ENCODE results near the gene RNF145. TPM values are rescaled to one million over a fixed set of nuclear protein-coding genes. Genes with fewer than 3 reads are reported as not detected.

The RNF145 gene
- total and polyA plus RNA-seq, 10 of the 15 experiments (the other 5 are each of a cell fraction or from before 2014, with no cell fraction given), result 9.7 to 58.1 (median 38.2) TPM

- ChIA-PET SMC1A (ENCODE audit: uncharacterized antibody, unreplicated experiment) (interaction anchor here (1.1 to 3.1 kb wide), 4 partner anchors 8 to 73 kb away, joined by 3 to 9 read pairs (median 4); no protein-coding TSS in a partner anchor), POLR2A (no interaction called here), CTCF (interaction anchor here (0.8 to 1.2 kb wide), 2 partner anchors 51 to 60 kb away, joined by 3 read pairs; no protein-coding TSS in a partner anchor), RAD21 (ENCODE audit: unreplicated experiment) (no interaction called here)
- no peaks in the 10 kb centered on the region for H3K27me3 ChIP-seq (replicated peaks in 1 of 2; ENCODE audit: control insufficient read depth in 2 of 2, insufficient read depth in 2 of 2, low read length in 1 of 2)
- WGBS (ENCODE audit: insufficient coverage, insufficient replicate concordance, low lambda C conversion rate, missing lambda C conversion rate), result 69% methylated on average over 2 of the region's 2 CpGs
- H3K9me3 ChIP-seq (replicated peaks; ENCODE audit: control insufficient read depth, insufficient read depth, low read length), result no peaks in the 10 kb centered on the region
- intact Hi-C loops (cut with micrococcal nuclease; ENCODE audit: unreplicated experiment) (no loop called here), in situ Hi-C loops (cut with MboI) (no loop called here)
- no peaks in the 10 kb centered on the region for H3K4me1 ChIP-seq (ENCODE audit: control insufficient read depth, insufficient read depth, low read length)
- H3K4me2 ChIP-seq (ENCODE audit: control insufficient read depth, insufficient read depth), result no peak overlapping the region
- no peaks in the 10 kb centered on the region for H3K36me3 ChIP-seq (ENCODE audit: control insufficient read depth in 2 of 2, insufficient read depth in 2 of 2, low read length in 1 of 2)
- no peaks in the 10 kb centered on the region for H4K20me1 ChIP-seq (ENCODE audit: control insufficient read depth, insufficient read depth)
- FAIRE-seq, result no peak
- no peak overlapping the region for H2AFZ ChIP-seq (ENCODE audit: control insufficient read depth, low read depth, low read length)
- H3K4me3 ChIP-seq, result no peak overlapping the region
- no TSS peak for BruUV-seq (replicated peaks)
- DNase-seq (ENCODE audit: low read depth, low spot score), result no peak
- no peak for TF ChIP-seq MEF2A (IDR thresholded peaks at IDR 0.05; ENCODE audit: insufficient read depth, low read depth, low read length)
- no peak for TF ChIP-seq CHD2 (IDR thresholded peaks at IDR 0.05; ENCODE audit: borderline replicate concordance, low read depth, low read length)
- no peak for TF ChIP-seq ZNF384 (IDR thresholded peaks at IDR 0.05; ENCODE audit: borderline replicate concordance, low read depth, low read length)
- TF ChIP-seq SPI1 (IDR thresholded peaks at IDR 0.05; ENCODE audit: borderline replicate concordance, insufficient read depth, low read depth, low read length), result no peak
- TF ChIP-seq NR2F1 (conservative IDR thresholded peaks at IDR 0.05), result no peak
- no peak for TF ChIP-seq EGR1 (IDR thresholded peaks at IDR 0.05; ENCODE audit: borderline replicate concordance in 1 of 2, low read depth in 2 of 2, low read length in 2 of 2)
- no peak for TF ChIP-seq PML (IDR thresholded peaks at IDR 0.05; ENCODE audit: low read length)
- no peak for TF ChIP-seq HCFC1 (IDR thresholded peaks at IDR 0.05; ENCODE audit: low read length)
- no peak for TF ChIP-seq NFYA (IDR thresholded peaks at IDR 0.05; ENCODE audit: borderline replicate concordance, low read depth, low read length)
- TF ChIP-seq FOS (IDR thresholded peaks at IDR 0.05; ENCODE audit: borderline replicate concordance, extremely low read depth, insufficient read length), result no peak
- no peak for TF ChIP-seq SUPT20H (IDR thresholded peaks at IDR 0.05; ENCODE audit: borderline replicate concordance, control insufficient read depth, low read depth, low read length)
- TF ChIP-seq RFX5 (IDR thresholded peaks at IDR 0.05; ENCODE audit: low read depth, low read length), result no peak
- TF ChIP-seq FOXK2 (IDR thresholded peaks at IDR 0.05), result no peak
- no peak for TF ChIP-seq CHD1 (IDR thresholded peaks at IDR 0.05; ENCODE audit: low read depth, low read length)
- no peak for TF ChIP-seq PKNOX1 (IDR thresholded peaks at IDR 0.05)
- TF ChIP-seq ETV6 (conservative IDR thresholded peaks at IDR 0.05 in 1 of 2, IDR thresholded peaks at IDR 0.05 in 1 of 2; ENCODE audit: borderline replicate concordance in 1 of 2, low read depth in 1 of 2), result no peak
- TF ChIP-seq NR2C2 (IDR thresholded peaks at IDR 0.05; ENCODE audit: borderline replicate concordance, control insufficient read depth, insufficient read length, low read depth), result no peak
- TF ChIP-seq SMARCA5 (IDR thresholded peaks at IDR 0.05), result no peak
- no peak overlapping the region for H3K27ac ChIP-seq (ENCODE audit: control insufficient read depth, insufficient read depth)
- H3K79me2 ChIP-seq (ENCODE audit: control insufficient read depth, insufficient read depth, low read length), result no peaks in the 10 kb centered on the region
- no peak for ATAC-seq
- no peak overlapping the region for H3K9ac ChIP-seq (ENCODE audit: control insufficient read depth, insufficient read depth, low read length)
These were observed 7.1 kb upstream of the RNF145 start for GRCh38 chr5:159216454-159216853.
